GM21390 (cell line): ENCODE results near the gene ZIC4.

Experiments
- ATAC-seq: cut with Tn5 transposase; IDR thresholded peaks from one replicate; pipeline ENCODE4 v1.9.1; 2021; ENCODE audit not compliant: unreplicated experiment

ZIC4 gene

GRCh38 chr3:147391781-147392624 is 14.3 kb downstream of the ZIC4 start:
- no peak for ATAC-seq

- ATAC-seq: no peak
These were observed 15.5 kb downstream of the ZIC4 start for GRCh38 chr3:147390589-147391569.

GRCh38 chr3:147389717-147390116 is 16.6 kb downstream of the ZIC4 start:
- no peak for ATAC-seq

DNA sequence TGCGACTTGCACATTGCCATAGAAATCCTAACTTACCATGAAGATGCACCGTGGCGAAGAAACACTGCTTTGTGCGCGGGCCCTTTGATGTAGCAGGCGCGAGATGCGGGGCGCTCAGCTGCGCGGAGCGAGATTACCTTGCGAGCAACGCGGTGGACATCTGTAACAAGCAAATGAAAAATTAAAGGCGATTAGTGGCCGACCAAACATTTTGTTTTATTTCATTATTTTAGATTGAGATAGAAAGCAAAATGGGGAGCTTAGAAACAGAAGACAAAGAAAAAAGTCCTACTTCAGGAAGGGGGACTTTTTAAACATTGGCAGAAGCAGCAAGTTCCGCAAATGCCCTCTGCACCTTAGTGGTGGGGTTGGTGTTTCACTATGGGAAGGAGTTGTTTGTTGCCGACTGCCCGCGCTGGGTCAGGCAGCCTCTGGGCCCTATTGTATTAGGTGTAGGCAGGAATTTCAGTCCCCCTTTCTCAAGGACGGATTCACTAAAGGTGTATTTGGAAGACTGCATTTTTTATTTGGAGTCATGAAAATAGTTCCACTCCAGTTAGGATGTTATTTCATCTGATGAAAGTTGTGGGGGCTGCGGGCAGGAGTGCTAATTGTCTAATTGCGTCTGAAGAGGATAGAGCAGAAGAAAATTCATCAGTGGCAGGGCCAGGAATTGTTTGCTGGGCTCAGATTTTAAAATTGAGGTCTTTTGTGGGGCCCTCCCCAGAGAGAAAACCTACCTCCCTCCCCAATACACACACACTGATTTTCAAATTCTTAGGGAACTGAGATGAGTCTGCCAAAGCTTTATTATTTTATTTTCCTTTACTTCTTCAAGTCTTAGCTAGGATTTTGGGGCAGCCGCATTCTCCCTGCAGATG is 17.4 kb downstream of the ZIC4 start:
- no peak for ATAC-seq

DNA sequence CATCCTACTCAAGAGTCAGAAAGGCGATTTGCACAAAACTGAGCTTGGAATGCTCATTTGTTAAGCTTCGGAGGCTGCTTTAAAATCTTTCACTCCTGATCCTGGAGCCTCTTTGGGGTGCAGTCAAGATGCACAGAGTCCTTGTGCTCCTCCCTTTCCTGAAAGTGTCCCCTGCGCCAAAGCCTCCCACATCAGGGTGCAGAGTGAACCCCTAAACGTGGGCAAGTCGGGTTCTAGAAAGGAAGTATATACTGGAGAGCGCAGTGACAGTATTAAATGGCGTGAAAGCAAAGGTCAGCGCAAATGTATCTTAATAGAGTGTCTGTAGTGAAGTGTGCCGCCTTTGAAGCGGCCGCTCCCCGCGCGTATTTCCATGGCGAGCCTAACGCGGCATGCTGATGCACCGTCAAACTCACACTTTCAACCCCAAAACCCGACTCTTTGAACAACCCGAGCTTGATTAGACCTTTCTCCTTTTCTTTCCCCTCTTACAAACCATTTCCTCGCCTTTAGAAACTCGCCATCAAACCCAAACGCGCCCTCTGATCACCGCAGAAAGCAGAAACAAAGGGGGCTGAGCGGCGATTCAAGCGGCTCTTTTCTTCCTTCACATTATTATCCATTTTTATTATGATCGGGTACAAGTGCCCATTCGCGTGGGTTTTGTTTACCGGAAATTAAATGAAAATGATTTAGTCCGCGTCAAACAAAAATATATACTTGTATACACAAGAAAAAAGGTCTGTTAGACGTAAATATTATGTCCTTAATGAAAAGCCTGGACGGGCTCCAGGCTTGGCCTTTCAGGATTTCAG is 18.3 kb downstream of the ZIC4 start:
- no peak for ATAC-seq

- no peak for ATAC-seq
These were observed 19.0 kb downstream of the ZIC4 start for GRCh38 chr3:147387291-147387884.

DNA sequence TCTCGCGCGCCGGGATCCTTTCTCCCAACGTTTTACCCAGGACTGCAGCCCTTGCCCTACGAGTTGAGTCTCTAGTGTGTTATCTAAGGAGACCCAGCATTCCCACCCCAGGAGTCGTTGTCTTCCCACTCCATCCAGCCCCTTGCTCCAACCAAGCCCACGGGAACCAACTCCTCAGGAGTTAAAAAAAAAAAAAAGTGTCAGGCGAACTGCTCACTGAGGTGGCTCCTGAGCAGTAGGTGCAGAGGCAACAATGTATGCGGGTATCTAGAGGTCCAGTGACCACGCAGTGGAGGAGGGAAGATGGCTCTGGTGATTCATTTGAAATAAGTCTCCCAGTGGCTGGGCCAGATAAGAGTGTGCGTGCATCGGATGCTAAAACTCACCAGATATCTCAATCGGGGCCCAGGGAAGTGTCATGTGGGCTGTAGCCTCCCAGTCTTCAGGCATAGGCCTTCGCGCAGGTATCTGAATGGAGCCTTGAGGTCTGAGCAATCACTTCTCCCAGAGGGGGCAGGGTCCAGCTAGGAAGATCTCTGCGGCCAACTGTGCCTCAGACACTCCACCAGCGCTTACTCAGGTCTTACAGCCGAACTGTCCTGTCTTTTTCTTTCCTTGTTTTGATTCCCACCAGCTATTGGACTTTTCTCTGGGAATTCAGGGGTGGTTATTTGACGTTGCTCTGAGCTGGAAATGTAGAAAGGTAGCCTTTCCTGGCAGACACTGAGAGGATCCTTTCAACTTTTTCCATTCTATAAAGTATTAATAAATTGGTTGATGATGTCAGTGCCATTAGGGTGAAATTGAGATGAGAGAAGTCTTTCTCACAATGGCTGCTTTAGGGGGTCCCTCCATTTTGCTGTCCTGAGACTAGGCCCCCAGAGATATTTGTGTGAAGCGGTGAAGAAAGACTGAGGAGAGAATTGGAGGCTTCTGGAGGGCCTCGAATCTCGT is 21.0 kb downstream of the ZIC4 start:
- no peak for ATAC-seq

DNA sequence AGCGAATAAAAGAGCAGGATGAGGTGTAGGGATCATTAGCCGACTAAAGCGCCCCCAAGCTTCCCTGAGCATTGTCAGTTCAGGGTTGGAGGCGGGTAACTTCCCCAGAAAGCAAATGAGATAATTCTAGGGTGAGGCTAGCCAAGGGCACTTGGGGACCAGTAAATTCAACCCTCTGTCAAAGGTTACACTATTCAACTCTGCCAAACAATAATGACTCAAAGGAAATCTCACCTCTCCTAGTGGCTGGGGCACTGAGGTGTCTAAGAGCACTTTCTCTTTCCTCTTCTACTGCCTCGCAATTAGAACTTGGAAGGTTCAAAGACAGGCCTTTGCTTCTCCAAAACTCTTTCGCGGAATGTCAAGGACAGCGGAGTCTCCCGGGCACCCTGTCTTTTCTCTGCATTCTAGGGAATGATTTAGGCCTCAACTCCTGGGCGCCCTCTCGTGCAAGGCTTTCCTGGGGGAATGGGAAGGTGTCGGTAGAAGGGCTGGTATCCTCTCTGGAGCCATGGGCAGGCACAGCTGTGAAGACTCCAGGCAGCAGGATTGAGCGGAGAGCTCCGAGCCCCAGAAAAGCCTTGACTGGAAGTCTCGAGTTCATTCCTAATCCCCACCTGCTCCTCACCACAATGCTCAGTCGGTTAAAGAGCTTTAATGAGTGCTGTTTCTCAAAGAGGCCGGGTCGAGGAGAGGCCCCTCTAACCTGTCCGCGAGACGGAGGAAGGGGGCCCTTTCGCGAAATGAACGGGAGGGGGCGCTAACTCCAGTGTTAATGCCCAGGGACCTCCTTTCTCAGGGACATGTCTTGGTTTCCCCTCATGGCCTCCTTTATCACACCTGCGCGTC is 21.9 kb downstream of the ZIC4 start:
- no peak for ATAC-seq

- ATAC-seq: no peak
These were observed 22.7 kb downstream of the ZIC4 start for GRCh38 chr3:147383617-147384016.

- no peak for ATAC-seq
These were observed 24.7 kb downstream of the ZIC4 start for GRCh38 chr3:147381596-147381995.

- ATAC-seq: no peak
These were observed 25.4 kb downstream of the ZIC4 start for GRCh38 chr3:147380977-147381376.

DNA sequence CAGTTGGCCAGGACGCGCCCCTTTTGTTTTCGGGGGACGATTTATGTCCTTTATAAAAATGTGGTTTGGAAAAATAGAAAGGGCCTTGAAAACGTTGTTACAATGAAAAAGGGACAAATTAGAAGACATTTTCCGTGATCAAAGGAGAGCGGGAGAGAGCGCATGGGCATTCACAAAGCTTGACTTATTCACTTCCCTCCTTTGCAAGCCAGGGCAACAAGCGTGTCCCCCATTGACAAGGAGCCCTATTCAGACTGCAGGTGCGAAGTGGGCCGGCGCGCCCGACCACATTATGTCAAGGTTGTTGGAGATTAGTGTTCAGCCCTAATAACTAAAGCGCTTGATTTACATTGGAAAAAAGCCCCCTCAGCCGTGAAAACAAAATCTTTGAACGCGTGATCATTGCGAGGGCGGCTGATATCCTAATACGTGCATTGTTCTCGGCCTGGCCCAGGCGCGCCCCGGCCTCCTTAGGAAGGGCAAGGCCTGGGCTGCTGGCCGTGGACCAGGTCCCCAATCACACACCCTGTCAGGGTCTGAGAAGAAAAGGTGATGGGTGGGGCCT is 25.9 kb downstream of the ZIC4 start:
- ATAC-seq: no peak

GRCh38 chr3:147379651-147380050 is 26.7 kb downstream of the ZIC4 start:
- no peak for ATAC-seq

- no peak for ATAC-seq
These were observed 28.7 kb downstream of the ZIC4 start for GRCh38 chr3:147377412-147378367.

DNA sequence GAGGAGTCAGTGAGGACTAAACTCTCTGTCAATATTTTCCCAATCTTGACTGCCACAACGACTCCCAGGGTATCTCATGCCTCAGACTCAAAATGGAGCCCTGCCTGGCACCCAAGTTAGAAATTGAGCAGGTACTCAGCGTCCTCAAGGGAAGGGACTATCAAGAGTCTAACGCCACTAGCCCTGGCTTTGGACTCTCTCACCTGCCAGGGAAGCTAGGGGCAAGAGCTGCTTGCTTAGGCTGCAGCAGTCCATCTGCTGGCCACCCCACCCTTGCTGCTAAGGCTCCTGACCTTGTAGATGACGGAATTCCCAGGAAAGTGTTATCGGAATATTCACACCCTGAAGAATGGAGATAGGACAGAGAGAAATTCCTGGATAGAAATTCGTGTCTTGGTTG is 33.0 kb downstream of the ZIC4 start:
- no peak for ATAC-seq

DNA sequence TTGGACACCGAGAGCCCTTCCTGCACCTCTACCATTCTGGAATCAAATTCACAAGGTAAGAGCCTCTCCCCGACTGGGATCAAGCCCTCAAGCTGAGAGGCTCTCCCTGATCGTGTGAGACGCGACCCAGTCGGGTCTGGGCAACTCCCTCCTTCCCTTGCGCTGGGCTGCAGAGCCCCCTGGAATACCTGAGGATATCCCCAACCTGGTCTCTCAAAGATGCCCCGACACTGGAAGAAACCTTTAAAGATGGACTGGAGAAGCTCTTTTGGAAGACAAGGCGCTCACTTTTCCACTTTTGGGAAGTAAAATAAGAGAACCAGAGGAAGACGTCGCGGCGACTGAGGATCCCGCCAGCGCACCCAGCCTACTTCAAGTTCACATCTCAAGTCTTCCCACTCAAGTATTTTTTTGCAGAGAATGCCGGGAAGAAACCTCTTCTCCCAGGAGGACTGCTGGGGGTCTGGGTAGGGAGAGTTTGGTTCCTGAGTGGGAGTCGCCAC is 33.8 kb downstream of the ZIC4 start:
- no peak for ATAC-seq
